Measurements from ENCODE around the gene CDX2.
"Not testable (repeated sequence)": the region's sequence is repeated elsewhere in the genome, so short reads cannot be mapped to it uniquely, and the experiment has no call there.

CDX2 gene, protein sequence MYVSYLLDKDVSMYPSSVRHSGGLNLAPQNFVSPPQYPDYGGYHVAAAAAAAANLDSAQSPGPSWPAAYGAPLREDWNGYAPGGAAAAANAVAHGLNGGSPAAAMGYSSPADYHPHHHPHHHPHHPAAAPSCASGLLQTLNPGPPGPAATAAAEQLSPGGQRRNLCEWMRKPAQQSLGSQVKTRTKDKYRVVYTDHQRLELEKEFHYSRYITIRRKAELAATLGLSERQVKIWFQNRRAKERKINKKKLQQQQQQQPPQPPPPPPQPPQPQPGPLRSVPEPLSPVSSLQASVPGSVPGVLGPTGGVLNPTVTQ

DNA sequence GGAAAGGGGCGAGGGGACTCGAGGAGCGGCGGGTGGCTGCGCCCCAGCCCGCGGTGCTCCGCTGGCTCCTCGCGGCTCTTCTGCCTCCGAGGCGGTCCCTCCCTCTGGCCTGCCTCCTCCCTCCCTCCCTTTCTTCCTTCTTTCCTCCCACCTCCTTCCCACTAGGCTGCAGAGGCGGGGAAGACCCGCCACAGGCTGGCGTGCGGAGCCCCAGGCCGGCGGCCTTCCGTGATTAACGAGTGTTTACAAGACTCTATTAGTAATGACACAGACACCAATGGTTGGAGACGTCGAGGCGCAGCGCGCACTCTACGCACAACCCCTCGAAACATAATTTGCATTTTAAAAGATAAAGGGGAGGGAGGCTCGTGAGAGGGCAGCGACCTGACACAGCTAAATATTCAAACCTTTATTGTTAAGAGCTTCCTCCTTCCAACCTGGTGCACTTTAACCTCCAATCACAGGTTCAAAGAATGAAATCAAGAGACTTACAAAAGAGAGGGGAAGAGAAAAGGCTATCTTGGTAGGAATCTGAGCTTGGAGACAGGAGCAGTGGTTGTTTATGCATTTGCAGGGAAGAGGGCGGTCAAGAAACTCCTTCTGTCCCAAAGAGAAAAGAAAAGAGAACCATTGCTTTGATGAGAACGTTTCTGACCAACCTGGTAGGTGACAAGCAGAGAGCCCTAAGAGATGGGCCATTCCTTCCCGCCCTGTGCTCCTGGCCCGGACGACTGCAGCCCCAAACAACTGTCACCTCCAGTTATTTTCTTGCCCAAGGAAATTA, at the start of gene CDX2:
Gene CDX2, minus strand, starts transcription at position 234 of the 784 bp plus-strand sequence. CDS start 309 bp downstream, outside the sequence.
- no peak for DNase-seq (ENCODE audit: extremely low read depth in 1 of 2, low read depth in 1 of 2)

DNA sequence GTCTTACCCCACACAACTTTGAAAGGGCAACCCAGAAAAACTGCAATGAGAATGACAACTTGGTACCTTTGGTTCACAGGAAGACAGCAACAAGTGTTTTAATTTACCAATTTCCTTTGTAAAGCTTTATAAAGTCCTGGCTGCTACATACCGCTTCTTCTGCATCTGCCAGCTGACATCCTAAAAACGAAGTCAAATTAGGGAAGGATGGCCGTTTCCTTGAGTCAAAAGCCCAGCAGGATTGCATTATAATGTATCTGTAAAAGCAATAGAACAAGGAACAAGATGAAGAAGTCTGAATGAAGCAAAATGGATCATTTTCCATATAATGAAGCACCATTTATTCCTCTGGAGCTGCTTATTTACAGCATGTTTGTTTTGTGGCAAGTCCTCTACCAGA, 45.2 kb upstream of the CDX2 start:
- no peak for DNase-seq (ENCODE audit: extremely low read depth in 1 of 2, low read depth in 1 of 2)

DNA sequence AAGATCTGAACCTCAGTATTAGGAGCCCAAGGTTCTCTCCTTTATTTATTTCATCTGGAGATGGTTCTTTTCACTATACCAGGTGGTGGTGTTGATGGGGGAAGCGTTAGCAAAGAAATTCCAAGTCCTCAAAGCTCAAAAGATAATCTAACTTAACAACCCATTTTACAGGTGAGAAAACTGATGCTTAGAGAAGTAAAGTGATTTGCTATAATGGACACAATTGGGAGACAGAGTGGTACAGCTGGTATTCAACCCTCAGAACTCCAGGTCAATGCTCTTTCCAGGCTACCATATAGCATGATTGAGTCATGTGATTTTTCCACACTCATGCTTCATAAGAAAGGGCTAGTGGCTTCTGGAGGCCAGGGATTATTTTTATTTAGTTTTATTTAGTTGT, 44.4 kb upstream of the CDX2 start:
- no peak for DNase-seq (ENCODE audit: extremely low read depth in 1 of 2, low read depth in 1 of 2)

DNA sequence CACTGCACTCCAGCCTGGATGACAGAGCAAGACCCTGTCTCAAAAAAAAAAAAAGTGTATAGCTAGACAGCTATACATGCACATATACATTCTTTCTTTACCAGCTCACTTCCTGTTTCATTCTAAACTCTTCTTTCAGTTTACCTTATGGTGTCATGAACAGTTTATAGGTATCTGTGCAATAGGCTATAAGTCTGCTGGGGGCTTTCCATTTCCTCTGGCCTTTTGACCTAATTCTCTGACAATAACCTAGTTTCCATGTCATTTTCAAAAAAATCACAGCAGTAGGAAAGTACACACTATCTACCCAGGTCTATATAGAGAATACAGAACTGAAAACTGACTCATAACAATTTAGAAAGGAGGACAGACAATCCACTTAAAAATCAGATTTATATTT, 43.8 kb upstream of the CDX2 start:
- no peak for DNase-seq (ENCODE audit: extremely low read depth in 1 of 2, low read depth in 1 of 2)

DNA sequence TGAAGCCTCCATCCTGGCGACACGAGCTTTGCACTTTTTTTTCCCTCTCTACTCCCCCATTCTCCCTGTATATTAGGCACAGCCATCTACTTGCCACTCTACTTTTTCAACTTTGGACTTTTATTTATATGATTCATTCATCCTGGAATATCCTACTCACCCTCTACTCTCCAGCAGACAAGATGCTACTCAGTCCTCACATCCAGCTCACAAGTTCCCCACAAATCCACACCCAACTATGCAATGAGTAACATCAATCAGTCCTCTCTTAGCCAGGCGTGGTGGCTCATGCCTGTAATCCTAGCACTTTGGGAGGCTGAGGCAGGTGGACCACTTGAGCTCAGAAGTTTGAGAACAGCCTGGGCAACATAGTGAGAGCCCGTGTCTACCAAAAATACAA, 43.3 kb upstream of the CDX2 start:
- DNase-seq (ENCODE audit: extremely low read depth in 1 of 2, low read depth in 1 of 2), result no peak

DNA sequence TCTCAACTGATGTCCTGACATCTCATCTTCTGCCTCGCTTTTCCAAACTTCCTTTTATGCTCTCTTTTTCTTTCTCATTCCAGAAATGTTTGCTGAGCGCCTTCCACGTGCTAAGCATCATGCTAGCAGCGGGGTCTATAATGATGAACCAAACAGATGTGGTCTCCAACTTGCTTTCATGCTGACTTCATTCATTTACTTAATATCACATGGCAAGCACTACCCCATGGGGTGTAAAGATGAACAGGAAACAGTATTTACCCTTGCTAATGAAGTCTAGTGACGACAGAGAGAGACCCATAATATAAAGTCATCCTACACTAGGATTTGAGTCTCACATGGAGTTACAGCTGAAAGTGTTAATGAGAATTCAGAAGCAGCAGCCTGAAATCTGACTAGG, 40.9 kb upstream of the CDX2 start:
- DNase-seq (ENCODE audit: extremely low read depth in 1 of 2, low read depth in 1 of 2), result no peak

DNA sequence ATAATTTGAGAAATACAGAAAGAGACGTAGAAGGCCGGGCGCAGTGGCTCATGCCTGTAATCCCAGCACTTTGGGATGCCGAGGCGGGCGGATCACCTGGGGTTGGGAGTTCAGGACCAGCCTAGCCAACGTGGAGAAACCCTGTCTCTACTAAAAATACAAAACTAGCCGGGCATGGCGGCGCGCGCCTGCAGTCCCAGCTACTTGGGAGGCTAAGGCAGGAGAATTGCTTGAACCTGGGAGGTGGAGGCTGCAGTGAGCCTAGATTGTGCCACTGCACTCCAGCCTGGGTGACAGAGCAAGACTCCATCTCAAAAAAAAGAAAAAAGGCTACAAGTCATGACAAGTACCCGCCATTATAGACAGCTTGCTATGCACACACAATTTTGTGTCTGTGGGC, 35.9 kb upstream of the CDX2 start:
- DNase-seq (ENCODE audit: extremely low read depth in 1 of 2, low read depth in 1 of 2), result not testable (repeated sequence)

DNA sequence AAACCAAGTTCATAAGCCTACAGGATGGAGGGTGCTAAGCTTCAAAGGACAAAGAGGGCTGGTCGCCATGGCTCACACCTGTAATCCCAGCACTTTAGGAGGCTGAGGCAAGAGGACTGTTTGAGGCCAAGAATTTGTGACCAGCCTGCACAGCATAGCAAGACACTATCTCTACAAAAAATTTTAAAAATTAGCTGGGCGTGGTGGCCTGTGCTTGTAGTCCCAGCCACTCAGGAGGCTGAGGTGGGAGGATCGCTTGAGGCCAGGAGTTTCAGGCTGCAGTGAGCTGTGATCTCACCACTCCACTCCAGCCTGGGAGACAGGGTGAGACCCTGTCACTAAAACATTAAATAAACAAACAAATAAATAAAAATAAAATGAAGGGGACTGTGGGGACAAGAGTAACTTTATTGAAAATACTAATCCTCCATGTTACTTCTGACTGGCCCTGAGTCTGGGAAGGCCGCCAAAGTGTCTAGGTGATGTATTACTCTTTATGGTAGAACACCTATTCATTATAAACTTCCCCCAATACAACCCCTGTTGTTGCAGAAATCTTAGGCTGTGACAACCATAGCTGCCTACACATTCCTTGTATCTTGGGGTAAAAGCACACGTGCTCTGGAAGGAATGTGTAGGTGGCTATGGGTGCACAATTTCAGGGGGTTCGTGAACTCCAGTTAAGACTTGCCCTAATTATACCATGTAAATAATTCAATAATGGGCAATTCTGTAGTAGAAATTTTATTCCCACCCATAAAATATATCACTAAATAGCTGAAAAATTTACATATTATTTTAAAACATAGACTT, 34.0 kb upstream of the CDX2 start:
- DNase-seq (ENCODE audit: extremely low read depth in 1 of 2, low read depth in 1 of 2), result no peak

DNA sequence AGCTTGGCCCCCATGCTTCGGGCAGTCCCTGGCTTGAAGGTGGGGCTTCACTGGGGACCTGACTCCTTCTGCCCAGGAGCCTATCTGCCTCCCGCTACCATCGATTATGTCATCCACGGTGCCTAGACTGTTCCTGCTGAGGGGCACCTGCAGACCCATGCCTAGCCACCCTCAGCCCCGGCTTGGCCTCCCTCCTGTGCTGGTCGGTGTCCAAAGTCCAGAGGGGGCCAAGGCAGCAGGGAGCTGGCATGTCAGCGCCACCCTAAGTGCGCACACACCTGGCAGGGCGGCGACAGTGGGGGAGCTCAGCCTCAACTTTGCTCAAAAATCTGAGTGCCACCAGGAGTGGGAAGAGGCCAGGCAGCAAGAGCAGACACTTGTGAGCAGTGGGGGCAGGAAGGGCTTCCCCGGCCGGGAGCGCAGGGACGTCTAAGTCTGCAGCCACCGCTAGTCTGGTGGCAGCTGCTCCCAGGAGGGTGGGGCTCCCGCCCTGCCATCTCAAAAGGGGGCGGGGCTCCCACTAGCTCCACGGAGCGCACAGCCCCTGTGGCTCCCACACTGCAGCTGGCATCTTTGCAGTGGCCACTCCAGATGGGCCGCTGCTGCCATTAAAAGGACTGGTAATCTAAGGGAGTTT, 32.8 kb upstream of the CDX2 start:
- no peak for DNase-seq (ENCODE audit: extremely low read depth in 1 of 2, low read depth in 1 of 2)

DNA sequence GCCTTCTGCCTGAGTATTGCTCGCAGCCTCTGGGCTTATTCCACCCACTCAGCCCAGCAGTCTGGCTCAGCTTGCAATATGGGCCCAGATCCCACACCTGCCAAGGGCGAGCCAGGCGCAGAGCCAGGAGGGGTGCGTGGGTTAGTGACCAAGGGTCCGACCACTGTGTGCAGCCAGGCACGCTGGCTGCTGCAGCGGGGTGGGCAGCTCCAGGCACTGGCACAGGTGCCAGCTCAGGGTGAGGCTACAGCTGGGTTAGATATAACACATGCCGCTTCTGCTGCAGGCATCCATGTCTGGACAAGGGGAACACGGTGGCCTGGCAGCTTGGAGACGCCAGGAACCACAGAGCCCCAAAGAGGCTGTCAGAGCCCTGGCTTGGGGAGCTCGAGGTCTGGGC, 31.9 kb upstream of the CDX2 start:
- no peak for DNase-seq (ENCODE audit: extremely low read depth in 1 of 2, low read depth in 1 of 2)

DNA sequence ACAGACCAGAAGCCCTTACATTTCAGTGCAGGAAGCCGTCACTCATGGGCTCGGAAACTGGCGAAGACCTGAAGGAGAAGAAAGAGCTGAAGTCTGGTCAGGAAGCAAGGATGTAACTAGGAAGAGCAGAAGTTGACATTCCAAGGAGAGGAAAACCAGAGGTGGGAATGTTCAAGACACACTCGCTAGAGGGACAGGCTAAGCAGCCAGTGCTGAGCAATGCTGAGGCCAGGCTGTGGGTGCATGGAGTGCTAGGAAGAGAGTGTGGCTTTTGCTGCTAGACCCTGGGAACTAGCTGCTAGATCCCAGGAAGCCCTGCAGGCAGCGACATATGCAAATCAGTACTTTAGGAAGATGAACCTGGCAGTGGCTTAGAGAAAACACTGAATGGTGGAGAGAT, 31.5 kb upstream of the CDX2 start:
- no peak for DNase-seq (ENCODE audit: extremely low read depth in 1 of 2, low read depth in 1 of 2)

DNA sequence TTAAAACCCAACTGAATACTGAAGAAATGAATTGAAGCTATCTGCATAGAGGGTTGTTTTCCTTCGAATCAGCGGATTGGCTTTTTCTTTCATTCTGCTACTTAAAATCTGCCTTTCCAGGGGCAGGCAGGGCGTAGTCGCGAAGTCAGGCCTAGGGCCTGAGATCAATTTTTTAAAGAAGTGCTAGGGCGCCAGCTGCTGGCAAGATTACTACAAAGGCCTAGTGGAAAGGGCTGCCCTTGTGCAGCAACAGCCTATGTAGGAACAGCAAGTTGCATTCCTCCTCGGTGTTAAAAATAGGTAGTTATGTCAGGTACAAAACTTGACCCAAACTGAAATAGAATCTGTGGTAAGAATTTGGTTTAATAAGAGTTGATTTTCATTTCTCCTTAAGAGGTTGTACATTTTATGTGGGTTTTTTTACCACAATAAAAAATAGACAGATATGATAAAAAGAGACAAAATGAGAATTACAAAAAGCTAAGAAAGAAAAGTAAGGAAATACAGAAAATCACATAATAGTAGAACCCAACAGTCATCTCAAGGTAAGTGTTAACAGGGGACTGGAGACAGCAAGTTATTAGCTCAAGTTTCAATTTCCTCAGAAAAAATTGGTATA, 28.9 kb upstream of the CDX2 start:
- DNase-seq (ENCODE audit: extremely low read depth in 1 of 2, low read depth in 1 of 2), result no peak

DNA sequence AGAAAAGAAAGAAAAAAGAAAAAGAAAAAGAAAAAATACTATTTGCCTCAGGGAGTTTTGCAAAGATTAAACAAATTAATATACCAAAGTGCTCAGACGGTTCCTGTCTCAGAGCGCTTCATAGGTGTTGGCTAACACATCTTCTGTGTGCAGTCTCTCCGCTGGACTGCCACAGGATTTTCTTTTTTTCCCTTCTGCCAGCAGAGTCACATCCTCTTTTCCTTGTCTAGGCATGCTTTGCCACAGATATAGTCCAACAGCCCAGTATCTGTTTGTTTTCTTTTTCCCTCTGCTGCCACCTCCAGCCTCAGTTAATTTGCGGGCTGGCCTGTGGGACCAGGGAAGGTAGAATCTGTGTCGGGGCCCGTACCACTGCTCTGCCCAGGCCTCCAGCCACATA, 22.8 kb upstream of the CDX2 start:
- DNase-seq (ENCODE audit: extremely low read depth in 1 of 2, low read depth in 1 of 2), result no peak

DNA sequence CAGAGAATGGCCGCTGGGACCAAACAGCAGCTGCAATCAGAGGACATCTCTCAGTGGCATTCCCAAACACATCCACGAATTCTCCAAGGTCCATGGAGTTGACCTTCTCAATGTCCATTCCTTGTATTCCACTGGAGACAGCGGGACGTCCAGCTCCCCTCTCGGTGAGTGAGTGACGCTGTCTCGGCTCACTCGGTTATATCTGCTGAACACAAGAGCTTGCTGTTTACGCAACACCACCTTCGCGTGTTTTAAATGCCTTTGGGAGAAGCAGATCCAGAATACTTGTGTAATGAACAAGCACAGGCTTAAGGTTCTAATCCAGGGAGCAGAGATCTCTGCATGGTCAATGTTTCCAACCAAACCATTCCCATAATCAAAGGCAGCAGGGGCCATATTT, 19.4 kb upstream of the CDX2 start, which contains the start of gene URAD:
Gene URAD, minus strand, starts transcription at position 174 of the 400 bp plus-strand sequence. Its CDS starts 56 bp downstream, at position 118.
- DNase-seq (ENCODE audit: extremely low read depth in 1 of 2, low read depth in 1 of 2), result no peak

DNA sequence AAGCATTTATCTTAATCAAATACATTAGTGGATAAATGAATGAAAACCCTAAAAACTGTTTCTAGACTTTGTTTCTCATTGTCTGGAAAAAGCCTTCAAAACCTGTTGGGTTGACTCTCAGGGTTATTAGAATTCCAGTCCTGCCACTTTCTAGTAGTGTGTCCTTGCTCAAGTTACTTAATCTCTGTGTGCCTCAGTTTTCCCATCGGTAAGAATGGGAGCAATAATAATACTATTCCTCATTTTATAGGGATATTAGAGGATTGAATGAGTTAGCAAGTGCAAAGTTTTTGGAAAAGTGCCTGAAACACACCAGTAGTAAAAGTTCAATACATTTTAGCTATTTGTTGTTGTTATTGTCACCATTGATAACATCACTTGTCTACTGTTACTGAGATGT, 16.5 kb upstream of the CDX2 start:
- DNase-seq (ENCODE audit: extremely low read depth in 1 of 2, low read depth in 1 of 2), result no peak

DNA sequence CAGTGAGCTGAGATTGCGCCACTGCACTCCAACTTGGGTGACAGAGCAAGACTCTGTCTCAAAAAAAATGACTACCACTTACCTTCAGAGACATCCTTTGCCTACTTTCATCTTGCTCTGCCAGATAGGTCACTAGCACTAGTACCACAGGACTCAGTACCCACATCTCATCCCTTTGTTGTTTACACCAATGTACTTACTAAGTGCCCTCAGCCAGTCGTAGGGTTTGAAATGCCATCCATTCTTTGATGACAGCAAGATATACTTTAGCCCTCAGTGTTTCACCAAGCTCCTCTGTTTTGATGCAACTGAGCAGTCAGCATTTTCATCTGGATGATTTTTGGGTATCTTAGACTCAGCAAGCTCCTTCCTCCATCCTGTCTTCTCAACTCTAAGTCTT, 13.2 kb upstream of the CDX2 start:
- DNase-seq (ENCODE audit: extremely low read depth in 1 of 2, low read depth in 1 of 2), result no peak

DNA sequence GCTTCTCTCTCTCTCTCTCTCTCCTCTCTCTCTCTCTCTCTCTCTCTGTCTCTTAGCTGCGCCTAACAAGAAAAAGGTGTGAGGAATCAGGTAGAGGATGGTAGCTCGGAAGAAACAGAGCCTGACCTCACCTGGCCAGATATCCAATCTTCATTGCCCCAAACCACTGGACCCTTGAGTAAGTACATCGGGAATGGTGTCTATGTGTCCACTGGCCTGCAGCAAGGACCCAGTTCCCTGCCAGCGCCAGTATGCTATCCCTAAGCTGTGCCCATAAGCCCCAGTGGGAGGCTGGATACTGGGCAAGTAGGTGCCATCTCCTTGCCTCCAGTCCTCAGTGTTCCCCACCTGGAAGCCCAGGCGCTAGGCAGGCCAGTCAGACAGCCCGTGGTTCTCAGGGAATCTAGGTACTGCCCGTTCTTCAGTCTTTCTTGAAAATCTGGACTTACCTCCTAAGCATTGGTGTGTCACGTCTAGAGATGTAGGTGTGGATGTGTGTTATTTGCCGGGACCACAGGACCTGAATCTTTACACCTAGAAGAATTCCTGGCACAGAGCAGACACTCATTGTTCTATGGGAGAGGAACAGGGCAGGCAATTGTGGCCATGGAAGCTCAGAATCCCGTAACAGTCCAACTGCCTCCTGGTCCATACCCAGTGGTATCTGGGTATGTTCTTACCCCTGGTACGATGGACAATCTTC, 12.0 kb upstream of the CDX2 start:
- DNase-seq (ENCODE audit: extremely low read depth in 1 of 2, low read depth in 1 of 2), result no peak

DNA sequence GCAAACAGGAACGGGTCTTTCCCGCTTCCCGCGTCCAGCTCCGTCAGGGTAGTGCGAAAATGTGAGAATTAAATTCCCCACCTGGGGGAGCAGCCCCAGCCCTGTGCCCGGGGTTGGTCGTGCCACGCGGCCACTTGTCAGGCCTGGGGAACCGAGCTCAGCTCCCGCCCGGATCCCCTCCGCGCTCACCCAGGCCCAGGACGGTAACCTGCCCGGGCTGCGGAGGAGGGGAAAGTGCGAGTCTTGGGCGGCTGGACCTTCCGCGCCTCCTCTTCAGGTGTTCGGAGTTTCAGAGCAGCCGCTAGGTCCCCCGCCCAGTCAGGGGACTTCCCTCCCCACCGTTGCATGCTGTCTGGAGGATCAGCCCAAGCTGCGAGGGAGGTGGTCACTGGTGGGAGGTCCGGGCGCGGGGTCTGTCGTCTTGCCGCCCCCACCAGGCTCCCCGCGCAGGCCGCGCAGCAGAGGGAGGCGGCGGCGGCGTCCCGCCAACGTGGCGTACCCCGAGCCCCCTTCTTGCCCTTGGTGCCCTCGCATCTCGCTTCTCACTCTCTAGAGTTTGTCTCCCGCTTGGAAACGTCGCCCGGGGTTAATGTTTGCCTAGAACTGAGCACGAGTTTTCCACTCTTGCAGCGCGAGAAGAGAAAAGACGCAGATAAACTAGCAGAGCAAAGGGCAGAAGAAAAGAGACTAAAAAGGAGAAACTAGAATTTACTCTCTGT, 11.3 kb upstream of the CDX2 start:
- DNase-seq (ENCODE audit: extremely low read depth in 1 of 2, low read depth in 1 of 2), result no peak

DNA sequence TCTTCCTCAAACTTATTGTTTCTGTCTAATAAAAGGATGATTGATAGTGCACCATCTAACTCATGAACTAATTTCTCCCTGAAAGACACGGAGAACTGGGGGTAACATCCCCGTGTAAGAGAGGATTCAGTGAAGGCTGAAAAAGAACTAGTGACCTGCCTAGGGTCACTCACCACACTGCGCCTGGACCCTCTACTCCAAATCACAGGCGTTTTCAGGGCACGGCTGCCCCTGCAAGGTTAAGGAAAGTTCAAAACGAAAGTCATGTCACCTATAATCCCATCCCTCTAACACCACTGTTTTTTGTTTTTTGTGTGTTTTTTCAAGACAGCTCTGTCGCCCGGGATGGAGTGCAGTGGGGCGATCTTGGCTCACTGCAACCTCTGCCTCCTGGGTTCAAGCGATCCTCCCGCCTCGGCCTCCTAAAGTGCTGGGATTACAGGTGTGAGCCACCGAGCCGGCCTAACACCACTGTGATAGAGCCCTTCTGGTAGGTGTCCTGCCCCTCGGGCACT, 10.7 kb upstream of the CDX2 start:
- DNase-seq (ENCODE audit: extremely low read depth in 1 of 2, low read depth in 1 of 2), result no peak
